GM06990 (cell line): Measurements from ENCODE around the gene ACOT7.

Source experiments
- DNase-seq: peaks from one replicate; pipeline ENCODE4 v3.0.0-alpha.2; 2011; ENCODE audit not compliant: insufficient read length; ENCODE audit errors: extremely low read depth
- H3K27me3 ChIP-seq: replicated peaks from 2 replicates; pipeline ENCODE4 v1.6.0; 2011; ENCODE audit warnings: low read length; ENCODE audit not compliant: control insufficient read depth, insufficient read depth
- H3K36me3 ChIP-seq: 2 replicates; pipeline ENCODE4 v1.5.1; 2011; ENCODE audit warnings: low read length; ENCODE audit not compliant: control insufficient read depth, insufficient read depth
- H3K4me3 ChIP-seq: replicated peaks from 2 replicates; pipeline ENCODE4 v1.5.1; 2011; ENCODE audit warnings: low read depth, mild to moderate bottlenecking, control low read depth, low read length
- TF ChIP-seq, protein P1 (sequence below): IDR thresholded peaks from 2 replicates; pipeline ENCODE4 v1.5.1; 2011; ENCODE audit warnings: low read length, control low read depth, mild to moderate bottlenecking, inconsistent platforms; ENCODE audit not compliant: insufficient read depth, poor library complexity, severe bottlenecking

Gene ACOT7

DNA sequence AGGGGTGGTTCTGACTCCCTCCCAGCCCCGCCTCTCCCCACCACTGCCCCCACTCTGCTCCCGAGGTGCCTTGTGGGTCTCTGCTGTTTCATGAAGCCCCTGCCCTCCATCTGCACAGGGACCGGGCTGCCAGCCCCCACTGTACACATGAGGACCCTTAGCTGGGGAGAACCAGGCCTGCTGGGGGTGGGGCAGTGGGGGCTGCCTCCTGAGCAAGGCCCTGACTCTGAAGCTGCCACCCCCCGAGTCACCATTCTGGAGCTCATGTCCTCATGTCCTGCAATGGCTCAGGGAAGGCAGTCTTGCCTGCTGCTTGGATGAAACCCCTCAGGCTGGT is 141.2 kb downstream of the ACOT7 start:
- DNase-seq = no peak
- no peaks in the 10 kb centered on the region for H3K36me3 ChIP-seq
- no peaks in the 10 kb centered on the region; the same call in 1 of the 2 replicates for H3K27me3 ChIP-seq
- H3K4me3 ChIP-seq = no peak overlapping the region
- TF ChIP-seq, protein P1, sequence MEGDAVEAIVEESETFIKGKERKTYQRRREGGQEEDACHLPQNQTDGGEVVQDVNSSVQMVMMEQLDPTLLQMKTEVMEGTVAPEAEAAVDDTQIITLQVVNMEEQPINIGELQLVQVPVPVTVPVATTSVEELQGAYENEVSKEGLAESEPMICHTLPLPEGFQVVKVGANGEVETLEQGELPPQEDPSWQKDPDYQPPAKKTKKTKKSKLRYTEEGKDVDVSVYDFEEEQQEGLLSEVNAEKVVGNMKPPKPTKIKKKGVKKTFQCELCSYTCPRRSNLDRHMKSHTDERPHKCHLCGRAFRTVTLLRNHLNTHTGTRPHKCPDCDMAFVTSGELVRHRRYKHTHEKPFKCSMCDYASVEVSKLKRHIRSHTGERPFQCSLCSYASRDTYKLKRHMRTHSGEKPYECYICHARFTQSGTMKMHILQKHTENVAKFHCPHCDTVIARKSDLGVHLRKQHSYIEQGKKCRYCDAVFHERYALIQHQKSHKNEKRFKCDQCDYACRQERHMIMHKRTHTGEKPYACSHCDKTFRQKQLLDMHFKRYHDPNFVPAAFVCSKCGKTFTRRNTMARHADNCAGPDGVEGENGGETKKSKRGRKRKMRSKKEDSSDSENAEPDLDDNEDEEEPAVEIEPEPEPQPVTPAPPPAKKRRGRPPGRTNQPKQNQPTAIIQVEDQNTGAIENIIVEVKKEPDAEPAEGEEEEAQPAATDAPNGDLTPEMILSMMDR = no peak

DNA sequence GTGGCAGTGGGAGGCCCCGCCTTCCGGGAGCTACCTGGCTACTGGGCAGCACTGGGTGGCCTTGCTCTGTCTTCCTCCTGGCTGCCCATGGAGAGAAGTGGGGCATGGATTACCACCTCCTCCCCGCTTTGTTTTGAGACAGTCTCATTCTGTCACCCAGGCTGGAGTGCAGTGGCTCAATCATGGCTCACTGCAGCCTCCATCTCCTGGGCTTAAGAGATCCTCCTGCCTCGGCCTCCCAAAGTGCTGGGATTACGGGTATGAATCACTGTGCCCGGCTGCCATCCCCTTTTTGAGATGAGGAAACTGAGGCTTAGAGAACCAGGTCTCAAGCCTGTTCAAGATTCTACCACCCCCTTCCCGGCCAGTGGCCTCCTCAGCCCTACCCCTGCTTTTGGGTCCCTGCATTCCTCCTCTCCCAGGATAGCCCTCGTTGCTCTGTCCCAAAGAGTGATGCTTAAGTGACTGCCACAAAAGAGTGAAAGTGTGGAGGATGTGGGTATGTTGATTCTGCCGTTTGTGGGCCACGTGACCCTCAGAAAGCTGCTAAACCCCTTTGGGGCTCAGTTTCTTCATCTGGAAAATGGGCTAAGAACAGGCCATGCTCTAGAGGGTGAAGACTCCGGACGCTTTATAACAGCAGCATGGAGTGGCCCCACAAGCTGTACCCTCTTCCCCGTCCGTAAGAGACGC is 141.7 kb downstream of the ACOT7 start:
- no peaks in the 10 kb centered on the region; the same call in 1 of the 2 replicates for H3K27me3 ChIP-seq
- H3K4me3 ChIP-seq = no peak overlapping the region
- no peak for DNase-seq
- H3K36me3 ChIP-seq = no peaks in the 10 kb centered on the region
- TF ChIP-seq, protein P1 = no peak

DNA sequence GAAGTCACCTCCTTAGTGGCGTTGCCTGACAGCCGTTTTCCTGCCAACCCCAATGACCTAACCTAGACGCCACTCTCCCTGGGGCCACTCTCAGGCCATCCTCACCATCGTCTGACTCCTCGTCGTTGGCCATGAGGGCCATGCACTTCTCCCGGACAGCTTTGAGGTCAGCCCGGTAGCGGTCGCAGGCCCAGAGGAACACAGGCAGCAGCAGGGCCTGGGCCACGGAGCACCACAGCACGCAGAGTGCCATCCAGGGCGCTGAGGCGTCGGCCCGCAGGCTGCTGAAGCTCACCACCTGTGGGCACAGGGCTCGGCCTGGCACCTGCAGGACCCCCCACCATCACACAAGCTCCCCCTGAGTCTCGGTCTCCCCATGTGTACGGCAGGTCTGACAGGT is 142.3 kb downstream of the ACOT7 start:
- Histone ChIP-seq H3K36me3 (no peaks in the 10 kb centered on the region), H3K27me3 (no peaks in the 10 kb centered on the region; the same call in 1 of the 2 replicates), H3K4me3 (no peak overlapping the region)
- TF ChIP-seq, protein P1 = no peak
- DNase-seq = no peak

DNA sequence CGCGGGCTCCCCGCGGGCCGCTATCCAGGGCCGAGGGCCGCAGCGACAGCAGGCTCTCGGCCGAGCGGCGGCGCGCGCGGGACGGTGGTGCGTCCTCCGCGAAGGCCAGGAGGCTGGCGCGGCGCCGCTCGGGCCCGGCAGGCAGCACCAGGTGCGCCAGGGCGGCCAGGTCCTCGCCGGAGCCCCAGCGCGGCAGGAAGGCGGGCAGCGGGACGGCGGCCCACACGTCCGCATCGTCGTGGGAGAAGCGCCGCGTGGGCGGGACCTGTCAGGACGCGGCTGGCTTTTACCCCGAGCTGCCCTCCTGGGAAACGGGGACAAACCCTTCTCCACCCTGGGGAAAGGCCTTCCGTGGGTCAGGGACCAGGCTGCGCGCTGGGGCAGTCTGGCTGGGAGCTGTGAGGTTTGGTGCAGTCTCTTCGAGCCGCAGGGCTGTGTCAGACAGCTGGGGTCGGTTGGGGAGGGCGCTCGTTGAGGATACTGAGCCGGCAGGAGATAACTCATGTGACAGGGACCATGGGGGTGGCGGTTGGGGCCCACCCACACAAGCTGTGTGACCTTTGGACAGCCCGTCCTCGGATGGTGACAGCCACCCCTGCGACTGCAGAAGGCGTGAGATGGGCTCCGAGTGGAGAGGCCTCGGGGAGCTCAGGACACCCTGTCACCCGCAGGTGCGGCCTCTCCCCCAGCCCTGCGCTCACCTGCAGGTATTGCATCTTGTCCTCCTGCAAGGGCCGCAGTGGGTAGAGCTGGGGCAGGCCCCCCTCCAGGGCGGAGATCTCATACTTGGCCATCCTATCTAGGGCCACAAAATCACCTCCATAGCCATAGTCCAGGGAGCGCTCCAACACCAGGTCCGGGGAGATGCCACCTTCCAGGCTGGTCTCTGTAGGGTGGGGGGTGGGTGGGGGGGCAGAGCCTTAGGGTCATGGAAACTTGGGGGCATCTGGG is 143.6 kb downstream of the ACOT7 start:
- Histone ChIP-seq H3K27me3 (no peaks in the 10 kb centered on the region; the same call in 1 of the 2 replicates), H3K36me3 (no peaks in the 10 kb centered on the region), H3K4me3 (no peak overlapping the region)
- no peak for DNase-seq
- TF ChIP-seq, protein P1 = no peak

DNA sequence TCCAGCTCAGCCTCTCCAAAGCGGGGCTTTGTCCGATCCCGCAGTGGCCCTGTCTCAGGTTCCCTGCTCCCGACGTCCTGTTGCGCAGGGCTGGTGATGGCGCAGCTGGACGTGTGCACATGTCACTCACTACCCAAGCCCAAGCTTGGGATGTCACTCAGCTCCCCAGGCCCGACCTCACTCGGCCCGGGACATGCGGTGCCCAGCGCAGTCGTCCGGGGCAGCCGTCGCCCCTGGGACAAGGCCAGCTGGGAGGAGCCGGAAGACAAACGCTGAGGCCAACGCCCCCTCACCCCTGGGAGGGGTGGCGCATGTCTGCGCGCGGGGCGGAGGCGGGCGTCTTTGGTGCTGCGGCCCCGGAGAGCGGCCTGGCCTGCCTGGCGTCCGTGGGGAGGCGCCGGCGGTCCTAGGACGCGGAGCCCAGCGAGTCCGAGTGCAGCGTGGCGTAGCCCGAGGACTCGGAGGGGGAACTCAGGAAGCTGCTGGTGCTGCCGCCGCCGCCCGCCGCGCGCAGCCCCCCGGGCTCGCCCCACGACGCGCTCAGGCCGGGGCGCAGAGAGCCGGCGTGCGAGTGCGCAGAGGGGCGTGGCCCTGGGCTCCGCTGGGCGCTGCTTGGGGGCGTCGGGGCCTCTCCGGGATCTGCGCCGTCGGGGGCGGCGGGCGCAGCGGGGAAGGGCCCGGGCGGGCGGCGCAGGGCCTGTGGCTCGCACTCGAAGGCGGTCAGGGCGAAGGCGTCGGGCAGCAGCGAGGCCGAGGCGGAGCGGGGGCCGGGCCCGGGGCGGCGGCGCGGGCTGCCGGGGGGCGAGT is 144.4 kb downstream of the ACOT7 start:
- peaks cover 2% of the 10 kb centered on the region; the same call in 1 of the 2 replicates for H3K27me3 ChIP-seq

More for the DNA sequence above, 144.4 kb downstream of the ACOT7 start:
- no peak overlapping the region for H3K4me3 ChIP-seq
- DNase-seq = no peak
- TF ChIP-seq, protein P1 = no peak
- H3K36me3 ChIP-seq = no peaks in the 10 kb centered on the region
